Measurements from ENCODE around the gene FOXP4. TPM values are rescaled to one million over a fixed set of nuclear protein-coding genes. Genes with fewer than 3 reads are reported as not detected.

Gene FOXP4
- total RNA-seq, 2 donors from 2014 or later, result 15.7 to 21.0 TPM

DNA sequence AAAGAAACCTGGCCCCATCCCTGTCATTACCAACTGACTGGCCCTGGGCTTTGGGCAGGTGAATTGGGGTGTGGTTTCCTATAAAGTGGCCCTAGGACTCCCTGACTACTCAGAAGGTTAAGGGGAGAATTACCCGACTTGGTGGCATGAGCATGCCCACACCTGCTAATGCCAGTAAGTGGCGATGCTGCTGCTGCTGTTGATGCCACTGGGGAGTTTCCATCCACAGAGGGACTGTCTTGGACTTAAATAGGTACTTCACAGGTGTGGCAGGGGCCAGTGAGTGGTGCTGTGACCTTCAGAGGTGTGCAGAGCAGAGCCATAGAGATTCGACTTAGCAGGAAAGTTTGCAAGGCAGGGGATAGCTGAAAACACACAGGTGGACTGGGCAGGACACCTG, 59.5 kb downstream of the FOXP4 start:
- H3K27ac ChIP-seq, result no peak overlapping the region
- H3K9me3 ChIP-seq, result no peaks in the 10 kb centered on the region
- no peaks in the 10 kb centered on the region for H3K27me3 ChIP-seq (replicated peaks; ENCODE audit: insufficient read depth)
- DNase-seq (ENCODE audit: low spot score) (no peak), ATAC-seq (ENCODE audit: insufficient number of reproducible peaks, low FRiP score, low read depth) (no peak)
- H3K36me3 ChIP-seq, result no peaks in the 10 kb centered on the region
- H3K4me1 ChIP-seq (ENCODE audit: control insufficient read depth in 1 of 2, low read depth in 2 of 2), result peaks cover 0 to 8% of the 10 kb centered on the region in 2 donors
- H3K4me3 ChIP-seq, result no peak overlapping the region
- TF ChIP-seq, protein P1, sequence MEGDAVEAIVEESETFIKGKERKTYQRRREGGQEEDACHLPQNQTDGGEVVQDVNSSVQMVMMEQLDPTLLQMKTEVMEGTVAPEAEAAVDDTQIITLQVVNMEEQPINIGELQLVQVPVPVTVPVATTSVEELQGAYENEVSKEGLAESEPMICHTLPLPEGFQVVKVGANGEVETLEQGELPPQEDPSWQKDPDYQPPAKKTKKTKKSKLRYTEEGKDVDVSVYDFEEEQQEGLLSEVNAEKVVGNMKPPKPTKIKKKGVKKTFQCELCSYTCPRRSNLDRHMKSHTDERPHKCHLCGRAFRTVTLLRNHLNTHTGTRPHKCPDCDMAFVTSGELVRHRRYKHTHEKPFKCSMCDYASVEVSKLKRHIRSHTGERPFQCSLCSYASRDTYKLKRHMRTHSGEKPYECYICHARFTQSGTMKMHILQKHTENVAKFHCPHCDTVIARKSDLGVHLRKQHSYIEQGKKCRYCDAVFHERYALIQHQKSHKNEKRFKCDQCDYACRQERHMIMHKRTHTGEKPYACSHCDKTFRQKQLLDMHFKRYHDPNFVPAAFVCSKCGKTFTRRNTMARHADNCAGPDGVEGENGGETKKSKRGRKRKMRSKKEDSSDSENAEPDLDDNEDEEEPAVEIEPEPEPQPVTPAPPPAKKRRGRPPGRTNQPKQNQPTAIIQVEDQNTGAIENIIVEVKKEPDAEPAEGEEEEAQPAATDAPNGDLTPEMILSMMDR (IDR thresholded peaks at IDR 0.05), result no peak

DNA sequence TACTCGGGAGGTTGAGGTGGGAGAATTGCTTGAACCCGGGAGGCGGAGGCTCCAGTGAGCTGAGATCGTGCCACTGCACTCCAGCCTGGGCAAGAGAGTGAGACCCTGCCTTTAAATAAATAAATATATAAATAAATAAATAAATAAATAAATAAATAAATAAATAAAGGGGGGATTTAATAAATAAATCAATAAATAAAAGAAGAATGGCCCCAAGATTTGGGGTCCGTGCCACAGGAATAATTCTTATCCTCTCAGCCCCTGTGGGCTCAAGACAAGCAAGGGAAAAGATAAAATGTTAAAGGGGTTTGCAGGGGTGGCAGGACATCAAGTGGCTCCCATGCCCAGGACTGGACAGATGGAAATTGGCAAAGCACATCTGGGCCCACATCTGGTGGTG, 60.9 kb downstream of the FOXP4 start:
- peaks cover 0 to 8% of the 10 kb centered on the region in 2 donors for H3K4me1 ChIP-seq (ENCODE audit: control insufficient read depth in 1 of 2, low read depth in 2 of 2)
- H3K36me3 ChIP-seq, result no peaks in the 10 kb centered on the region
- DNase-seq (ENCODE audit: low spot score), result no peak
- ATAC-seq (ENCODE audit: insufficient number of reproducible peaks, low FRiP score, low read depth), result no peak
- H3K27ac ChIP-seq, result no peak overlapping the region
- H3K9me3 ChIP-seq, result no peaks in the 10 kb centered on the region
- H3K27me3 ChIP-seq (replicated peaks; ENCODE audit: insufficient read depth), result no peaks in the 10 kb centered on the region
- no peak overlapping the region for H3K4me3 ChIP-seq
- TF ChIP-seq, protein P1 (IDR thresholded peaks at IDR 0.05), result no peak

DNA sequence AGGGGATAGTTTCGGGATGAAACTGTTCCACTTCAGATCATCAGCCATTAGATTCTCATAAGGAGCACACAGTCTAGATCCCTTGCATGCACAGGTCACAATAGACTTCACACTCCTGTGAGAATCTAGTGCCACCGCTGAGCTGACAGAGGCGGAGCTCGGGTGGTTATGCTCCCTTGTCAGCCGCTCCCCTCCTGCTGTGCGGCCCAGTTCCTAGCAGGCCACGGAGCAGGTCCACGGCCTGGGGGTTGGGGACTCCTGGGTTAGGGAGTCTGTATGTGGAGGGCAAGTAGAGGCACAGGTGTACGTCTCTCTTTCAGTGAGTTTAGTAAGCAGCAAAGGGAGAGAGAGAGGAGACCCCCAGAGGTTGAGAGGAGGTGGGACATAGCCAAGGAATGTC, 61.6 kb downstream of the FOXP4 start:
- Histone ChIP-seq H3K27ac (no peak overlapping the region), H3K9me3 (no peaks in the 10 kb centered on the region), H3K4me3 (no peak overlapping the region), H3K36me3 (no peaks in the 10 kb centered on the region), H3K27me3 (replicated peaks; ENCODE audit: insufficient read depth) (no peaks in the 10 kb centered on the region), H3K4me1 (ENCODE audit: control insufficient read depth in 1 of 2, low read depth in 2 of 2) (peaks cover 0 to 3% of the 10 kb centered on the region in 2 donors)
- ATAC-seq (ENCODE audit: insufficient number of reproducible peaks, low FRiP score, low read depth), result no peak
- no peak for DNase-seq (ENCODE audit: low spot score)
- TF ChIP-seq, protein P1 (IDR thresholded peaks at IDR 0.05), result no peak

DNA sequence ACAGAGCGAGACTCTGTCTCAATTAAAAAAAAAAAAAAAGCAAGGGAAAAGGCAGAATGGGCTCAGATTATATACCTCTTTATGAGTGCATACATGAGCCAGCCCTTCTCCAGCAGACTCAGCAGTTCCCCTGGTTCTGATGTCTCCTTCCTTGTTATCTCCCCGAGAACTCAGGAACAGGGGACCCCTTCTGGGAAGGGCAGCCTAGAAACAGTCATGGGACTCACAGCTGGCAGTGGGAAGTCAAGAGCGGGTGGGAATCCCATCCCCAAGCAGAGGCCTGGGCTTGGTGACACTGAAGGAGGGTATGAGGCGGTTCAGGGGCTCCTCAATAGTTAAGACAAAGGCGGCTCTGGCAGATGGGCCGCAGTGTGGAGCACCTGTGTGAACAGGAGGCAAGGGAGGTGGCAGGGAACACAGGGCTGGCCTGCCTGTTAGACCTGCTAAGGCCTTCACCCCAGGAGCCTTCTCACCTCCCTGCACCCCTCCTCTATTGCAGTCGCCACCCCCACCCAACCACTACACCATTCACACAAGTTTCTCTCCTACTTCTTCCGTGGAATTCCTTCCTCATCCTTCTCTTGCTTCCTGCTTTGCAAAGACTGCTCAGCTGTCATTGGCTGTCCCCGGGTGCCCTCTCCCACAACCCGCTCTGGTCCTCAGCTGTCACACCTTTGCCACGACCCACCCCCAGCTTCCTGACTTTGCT, 62.4 kb downstream of the FOXP4 start:
- no peak overlapping the region for H3K4me3 ChIP-seq
- no peaks in the 10 kb centered on the region for H3K4me1 ChIP-seq (ENCODE audit: control insufficient read depth in 1 of 2, low read depth in 2 of 2)
- DNase-seq (ENCODE audit: low spot score) (no peak), ATAC-seq (ENCODE audit: insufficient number of reproducible peaks, low FRiP score, low read depth) (no peak)
- H3K9me3 ChIP-seq, result no peaks in the 10 kb centered on the region
- no peaks in the 10 kb centered on the region for H3K27me3 ChIP-seq (replicated peaks; ENCODE audit: insufficient read depth)
- no peaks in the 10 kb centered on the region for H3K36me3 ChIP-seq
- H3K27ac ChIP-seq, result no peak overlapping the region
- TF ChIP-seq, protein P1 (IDR thresholded peaks at IDR 0.05), result no peak

DNA sequence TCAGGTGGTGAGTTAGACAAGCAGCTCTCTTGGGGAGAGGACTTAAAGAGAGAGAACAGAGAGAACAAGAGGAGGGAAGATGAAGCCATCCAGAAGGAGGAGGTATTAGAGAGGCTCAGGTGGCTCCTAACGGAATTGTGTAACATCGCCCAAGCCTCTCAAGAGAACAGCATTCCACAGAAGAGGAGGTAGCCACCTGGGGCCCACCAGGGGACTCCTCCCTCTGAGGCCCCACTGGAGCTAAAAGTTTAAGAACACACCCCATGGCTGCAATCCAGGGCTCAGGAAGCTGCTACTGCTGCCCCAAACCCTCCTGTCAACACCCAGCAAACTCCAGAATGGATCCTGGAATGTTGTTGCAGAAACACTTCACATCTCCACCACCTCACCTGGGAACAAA, 68.5 kb downstream of the FOXP4 start:
- Histone ChIP-seq H3K36me3 (no peaks in the 10 kb centered on the region), H3K9me3 (no peaks in the 10 kb centered on the region), H3K4me1 (ENCODE audit: control insufficient read depth in 1 of 2, low read depth in 2 of 2) (no peaks in the 10 kb centered on the region), H3K27me3 (replicated peaks; ENCODE audit: insufficient read depth) (no peaks in the 10 kb centered on the region), H3K27ac (no peak overlapping the region), H3K4me3 (no peak overlapping the region)
- no peak for DNase-seq (ENCODE audit: low spot score)
- ATAC-seq (ENCODE audit: insufficient number of reproducible peaks, low FRiP score, low read depth), result no peak
- TF ChIP-seq, protein P1 (IDR thresholded peaks at IDR 0.05), result no peak

All from thoracic aorta (tissue), 2 donors.